HepG2 (cell line): Measurements from ENCODE around the gene BLOC1S2. TPM values are rescaled to one million over a fixed set of nuclear protein-coding genes. Genes with fewer than 3 reads are reported as not detected.

Experiments
- ATAC-seq: fragments of 200-7000 bp; cut with Tn5 transposase; 3 replicates; pipeline ENCODE4 v1.9.1; 2020; ENCODE audit warnings: mild to moderate bottlenecking, moderate library complexity
- BruUV-seq: library from RNA; stranded (reverse); fragments of 400-500 nt; replicated peaks from 2 replicates; lab custom pipeline; 2021; lab: Mats Ljungman, UMichigan
- CTCF ChIA-PET: fragments of 300-600 bp; formaldehyde crosslinking; extraction: SDS; loops from one replicate; lab custom pipeline; 2021; ENCODE audit warnings: low total read pairs, inconsistent platforms, low intra/inter-chr PET ratio; lab: Yijun Ruan, JAX
- POLR2A ChIA-PET: fragments of 350-600 bp; sonication (Branson Sonifier 250); formaldehyde crosslinking; loops from one replicate; lab custom pipeline; 2020; ENCODE audit warnings: antibody characterized with exemption, inconsistent platforms; lab: Yijun Ruan, JAX
- DNase-seq: peaks from one replicate; pipeline ENCODE4 v3.0.0-alpha.2; 2015; ENCODE audit warnings: low spot score
- FAIRE-seq: peaks from 3 replicates; lab custom pipeline; 2011; peaks lifted over from hg19 to GRCh38; lab: Jason Lieb, UNC
- H2AFZ ChIP-seq: one replicate; pipeline ENCODE4 v1.6.1; 2011; ENCODE audit warnings: low read length, inconsistent platforms
- H3K27ac ChIP-seq: fragments of 300-600 bp; 3 replicates; pipeline ENCODE4 v1.8.0; 2011; ENCODE audit warnings: mixed run types, mild to moderate bottlenecking, mixed read lengths, low read length, inconsistent platforms; ENCODE audit not compliant: insufficient read depth; ENCODE audit errors: extremely low read length
- H3K27me3 ChIP-seq, 2 experiments: fragments of 200-600 bp in 1 of 2; 2 replicates in 1 of 2; 3 replicates in 1 of 2; pipeline versions ENCODE4 v1.6.0 to v1.8.0; 2011; ENCODE audit warnings: low read length in 2 of 2, mild to moderate bottlenecking in 2 of 2, moderate library complexity in 2 of 2, inconsistent platforms in 1 of 2; ENCODE audit not compliant: insufficient read depth in 2 of 2, control insufficient read depth in 1 of 2
- H3K36me3 ChIP-seq, 2 experiments: fragments of 200-600 bp in 1 of 2; replicated peaks in 1 of 2; 2 replicates in 1 of 2; 3 replicates in 1 of 2; pipeline versions ENCODE4 v1.5.1 to v1.8.0; 2011; ENCODE audit warnings: low read length in 2 of 2, inconsistent platforms in 1 of 2; ENCODE audit not compliant: insufficient read depth in 2 of 2, control insufficient read depth in 1 of 2
- H3K4me1 ChIP-seq: 2 replicates; pipeline ENCODE4 v1.5.1; 2012; ENCODE audit warnings: low read length, inconsistent platforms; ENCODE audit not compliant: insufficient read depth
- H3K4me2 ChIP-seq: 2 replicates; pipeline ENCODE4 v1.6.0; 2011; ENCODE audit warnings: low read depth, low read length, inconsistent platforms
- H3K4me3 ChIP-seq, 3 experiments: fragments of 200-600 bp in 1 of 3; sonication (generic), shearing (Covaris generic) in 1 of 3; replicated peaks in 1 of 3; 2 replicates each; pipeline ENCODE4 v1.5.1; 2011 to 2016; ENCODE audit warnings: low read length in 3 of 3, inconsistent platforms in 2 of 3, low read depth in 2 of 3, mild to moderate bottlenecking in 2 of 3, control low read depth in 1 of 3, mixed read lengths in 1 of 3; ENCODE audit not compliant: insufficient read depth in 1 of 3
- H3K79me2 ChIP-seq: one replicate; pipeline ENCODE4 v1.6.1; 2011; ENCODE audit warnings: low read length, inconsistent platforms; ENCODE audit not compliant: insufficient read depth
- H3K9ac ChIP-seq: 2 replicates; pipeline ENCODE4 v1.6.0; 2011; ENCODE audit warnings: mild to moderate bottlenecking, low read depth, low read length, inconsistent platforms; ENCODE audit not compliant: insufficient read depth
- H3K9me3 ChIP-seq: 2 replicates; pipeline ENCODE4 v1.5.1; 2012; ENCODE audit warnings: mild to moderate bottlenecking, low read length
- H4K20me1 ChIP-seq: 2 replicates; pipeline ENCODE4 v1.6.0; 2011; ENCODE audit warnings: inconsistent platforms, mild to moderate bottlenecking, low read length, moderate library complexity; ENCODE audit not compliant: insufficient read depth
- CEBPB ChIP-seq: IDR thresholded peaks from 2 replicates; pipeline ENCODE4 v1.6.1; 2011; ENCODE audit warnings: low read depth, low read length, improper control_type of control experiment, borderline replicate concordance
- HIVEP1 ChIP-seq: sonication (generic); formaldehyde crosslinking; IDR thresholded peaks from 2 replicates; pipeline ENCODE4 v1.4.0; 2020; ENCODE audit warnings: mild to moderate bottlenecking, missing genetic modification reagents
- MEF2D ChIP-seq: sonication (generic); formaldehyde crosslinking; IDR thresholded peaks from 2 replicates; pipeline ENCODE4 v1.5.1; 2020; ENCODE audit warnings: mild to moderate bottlenecking, missing genetic modification reagents
- NBN ChIP-seq: fragments of 450-650 bp; conservative IDR thresholded peaks from 2 replicates; pipeline ENCODE4 v1.6.1; 2017
- TRIM22 ChIP-seq: fragments of 450-650 bp; IDR thresholded peaks from 2 replicates; pipeline ENCODE4 v1.6.1; 2017
- ZBED4 ChIP-seq: sonication (generic); formaldehyde crosslinking; IDR thresholded peaks from 2 replicates; pipeline ENCODE4 v1.4.0; 2020; ENCODE audit warnings: missing genetic modification reagents, borderline replicate concordance
- WGBS: methylation state at CpG from one replicate; pipeline ENCODE4 v1.1.6; 2017; ENCODE audit warnings: low lambda C conversion rate; 5-methylcytosine and 5-hydroxymethylcytosine counted together
- in situ Hi-C: cut with HindIII; loops from 2 replicates; pipeline ENCODE4 v1.10.0; 2017; ENCODE audit warnings: low pct_unique_long_range_greater_than_20kb; ENCODE audit not compliant: extremely low pct_ligation_motif_present
- intact Hi-C: fragments of 100-400 bp; cut with micrococcal nuclease; formaldehyde crosslinking; loops from one replicate; pipeline ENCODE4 v1.10.0; 2022; ENCODE audit not compliant: unreplicated experiment
- polyA plus RNA-seq, 8 experiments: library from polyadenylated mRNA; depleted of rRNA in 3 of 8; stranded (reverse) in 7 of 8; unstranded in 1 of 8; fragments of >200 nt; fragmentation: Illumina TruSeq in 4 of 8; extraction: Trizol in 4 of 8; gene quantifications; 2 replicates each; pipeline versions ENCODE4 v1.2.1 to v1.2.3, GENCODE V29; 2011 to 2016; ENCODE audit warnings: low read depth in 4 of 8, missing spikeins in 1 of 8, mixed read lengths in 1 of 8; ENCODE audit not compliant: insufficient read depth in 1 of 8
- total RNA-seq, 5 experiments: library from RNA; depleted of rRNA; stranded (reverse); fragments of >200 nt; fragmentation: Illumina TruSeq; extraction: Trizol; gene quantifications; 2 replicates each; pipeline ENCODE4 v1.2.3, GENCODE V29; 2016; ENCODE audit warnings: low read depth in 1 of 5
- TF ChIP-seq, protein P1 (sequence below): sonication (generic); formaldehyde crosslinking; IDR thresholded peaks from 2 replicates; pipeline ENCODE4 v1.4.0; 2020; ENCODE audit warnings: mild to moderate bottlenecking, missing genetic modification reagents

BLOC1S2 gene
- total and polyA plus RNA-seq, 2 of the 13 experiments (the other 11 are each of a cell fraction or from before 2014, with no cell fraction given) = 22.3 to 64.4 TPM

- in situ Hi-C loops = no loop called here
- 0% methylated on average over 1 of the region's 1 CpG for WGBS
- Histone ChIP-seq H3K79me2 (no peaks in the 10 kb centered on the region), H3K36me3 (no peaks in the 10 kb centered on the region), H3K27ac (no peak overlapping the region), H3K4me3 (no peak overlapping the region), H4K20me1 (no peaks in the 10 kb centered on the region), H3K4me1 (no peaks in the 10 kb centered on the region), H3K9ac (no peak overlapping the region), H3K9me3 (no peaks in the 10 kb centered on the region), H2AFZ (no peak overlapping the region), H3K4me2 (no peak overlapping the region), H3K27me3 (peaks cover 2% of the 10 kb centered on the region in 2 experiments; a peak in 2 of 5 replicates)
- TF ChIP-seq ZBED4 (CRISPR knock-in tag) = no peak
- peak; percentile 51; the same call in 1 of the 2 replicates for TF ChIP-seq CEBPB
- CTCF ChIA-PET = no interaction called here
- no peak for DNase-seq
- BruUV-seq = no TSS peak
- intact Hi-C loops = no loop called here
- no peak for FAIRE-seq
- no peak for ATAC-seq
- POLR2A ChIA-PET = no interaction called here
Observed at GRCh38 chr10:100319707-100320402, 33.4 kb upstream of the BLOC1S2 start.

- CTCF ChIA-PET = no interaction called here
- TF ChIP-seq, protein P1, sequence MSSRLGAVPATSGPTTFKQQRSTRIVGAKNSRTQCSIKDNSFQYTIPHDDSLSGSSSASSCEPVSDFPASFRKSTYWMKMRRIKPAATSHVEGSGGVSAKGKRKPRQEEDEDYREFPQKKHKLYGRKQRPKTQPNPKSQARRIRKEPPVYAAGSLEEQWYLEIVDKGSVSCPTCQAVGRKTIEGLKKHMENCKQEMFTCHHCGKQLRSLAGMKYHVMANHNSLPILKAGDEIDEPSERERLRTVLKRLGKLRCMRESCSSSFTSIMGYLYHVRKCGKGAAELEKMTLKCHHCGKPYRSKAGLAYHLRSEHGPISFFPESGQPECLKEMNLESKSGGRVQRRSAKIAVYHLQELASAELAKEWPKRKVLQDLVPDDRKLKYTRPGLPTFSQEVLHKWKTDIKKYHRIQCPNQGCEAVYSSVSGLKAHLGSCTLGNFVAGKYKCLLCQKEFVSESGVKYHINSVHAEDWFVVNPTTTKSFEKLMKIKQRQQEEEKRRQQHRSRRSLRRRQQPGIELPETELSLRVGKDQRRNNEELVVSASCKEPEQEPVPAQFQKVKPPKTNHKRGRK (CRISPR knock-in tag) = no peak
- TF ChIP-seq NBN = no peak
- TF ChIP-seq HIVEP1 = no peak
- no peak for TF ChIP-seq TRIM22
- no peak for TF ChIP-seq MEF2D (CRISPR knock-in tag)
Observed at GRCh38 chr10:100318207-100318606, 31.7 kb upstream of the BLOC1S2 start.

More at GRCh38 chr10:100318207-100318606, 31.7 kb upstream of the BLOC1S2 start:
- ATAC-seq = no peak
- in situ Hi-C loops = no loop called here
- no peak for DNase-seq
- no peak for FAIRE-seq
- Histone ChIP-seq H4K20me1 (no peaks in the 10 kb centered on the region), H3K4me1 (no peaks in the 10 kb centered on the region), H3K4me2 (no peak overlapping the region), H3K36me3 (no peaks in the 10 kb centered on the region), H2AFZ (no peak overlapping the region), H3K9ac (no peak overlapping the region), H3K79me2 (no peaks in the 10 kb centered on the region), H3K9me3 (no peaks in the 10 kb centered on the region), H3K27me3 (peaks cover 2% of the 10 kb centered on the region in 2 experiments; a peak in 2 of 5 replicates), H3K4me3 (no peak overlapping the region), H3K27ac (no peak overlapping the region)
- 13% methylated on average over 4 of the region's 4 CpGs for WGBS
- POLR2A ChIA-PET = no interaction called here
- intact Hi-C loops = no loop called here
- BruUV-seq = no TSS peak
